ENCODE measurements around the gene SEL1L3. TPM values are rescaled to one million over a fixed set of nuclear protein-coding genes. Genes with fewer than 3 reads are reported as not detected.

SEL1L3 gene
- total RNA-seq, 1 donor from 2014 or later: 70.5 TPM

GRCh38 chr4:25795566-25796454 is 67.0 kb downstream of the SEL1L3 start:
- intact Hi-C loops (cut with DNase I): no loop called here
- Histone ChIP-seq H3K36me3 (peaks cover 54% of the 10 kb centered on the region), H3K4me1 (no peaks in the 10 kb centered on the region), H3K9me3 (no peaks in the 10 kb centered on the region), H3K27ac (no peak overlapping the region), H3K27me3 (ENCODE audit: low read depth) (no peaks in the 10 kb centered on the region), H3K4me3 (no peak overlapping the region)
- DNase-seq (no peak), ATAC-seq (no peak)
- TF ChIP-seq, protein P1, sequence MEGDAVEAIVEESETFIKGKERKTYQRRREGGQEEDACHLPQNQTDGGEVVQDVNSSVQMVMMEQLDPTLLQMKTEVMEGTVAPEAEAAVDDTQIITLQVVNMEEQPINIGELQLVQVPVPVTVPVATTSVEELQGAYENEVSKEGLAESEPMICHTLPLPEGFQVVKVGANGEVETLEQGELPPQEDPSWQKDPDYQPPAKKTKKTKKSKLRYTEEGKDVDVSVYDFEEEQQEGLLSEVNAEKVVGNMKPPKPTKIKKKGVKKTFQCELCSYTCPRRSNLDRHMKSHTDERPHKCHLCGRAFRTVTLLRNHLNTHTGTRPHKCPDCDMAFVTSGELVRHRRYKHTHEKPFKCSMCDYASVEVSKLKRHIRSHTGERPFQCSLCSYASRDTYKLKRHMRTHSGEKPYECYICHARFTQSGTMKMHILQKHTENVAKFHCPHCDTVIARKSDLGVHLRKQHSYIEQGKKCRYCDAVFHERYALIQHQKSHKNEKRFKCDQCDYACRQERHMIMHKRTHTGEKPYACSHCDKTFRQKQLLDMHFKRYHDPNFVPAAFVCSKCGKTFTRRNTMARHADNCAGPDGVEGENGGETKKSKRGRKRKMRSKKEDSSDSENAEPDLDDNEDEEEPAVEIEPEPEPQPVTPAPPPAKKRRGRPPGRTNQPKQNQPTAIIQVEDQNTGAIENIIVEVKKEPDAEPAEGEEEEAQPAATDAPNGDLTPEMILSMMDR (IDR thresholded peaks at IDR 0.05): no peak

DNA sequence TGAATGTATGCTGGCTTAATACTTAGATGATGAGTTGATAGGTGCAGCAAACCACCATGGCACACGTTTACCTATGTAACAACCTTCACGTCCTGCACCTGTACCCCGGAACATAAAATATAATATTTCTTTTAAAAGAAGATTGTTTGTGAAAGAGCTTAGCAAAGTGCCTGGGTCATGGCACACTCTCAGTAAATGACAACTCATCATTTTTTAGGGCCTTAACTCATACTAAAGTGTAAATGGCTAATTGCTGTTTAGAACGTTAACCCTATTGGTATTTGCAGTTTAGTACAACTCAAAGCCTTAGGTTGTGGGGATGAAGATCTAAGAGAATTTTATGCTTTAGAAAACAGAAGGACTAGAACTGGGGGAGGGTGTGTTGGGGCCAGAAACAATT is 67.7 kb downstream of the SEL1L3 start:
- intact Hi-C loops (cut with DNase I): no loop called here
- ATAC-seq (no peak), DNase-seq (no peak)
- H3K4me3 ChIP-seq: no peak overlapping the region
- H3K9me3 ChIP-seq: no peaks in the 10 kb centered on the region
- H3K27me3 ChIP-seq (ENCODE audit: low read depth): no peaks in the 10 kb centered on the region
- H3K36me3 ChIP-seq: peaks cover 54% of the 10 kb centered on the region
- H3K27ac ChIP-seq: no peak overlapping the region
- TF ChIP-seq, protein P1 (IDR thresholded peaks at IDR 0.05): no peak
- H3K4me1 ChIP-seq: no peaks in the 10 kb centered on the region

DNA sequence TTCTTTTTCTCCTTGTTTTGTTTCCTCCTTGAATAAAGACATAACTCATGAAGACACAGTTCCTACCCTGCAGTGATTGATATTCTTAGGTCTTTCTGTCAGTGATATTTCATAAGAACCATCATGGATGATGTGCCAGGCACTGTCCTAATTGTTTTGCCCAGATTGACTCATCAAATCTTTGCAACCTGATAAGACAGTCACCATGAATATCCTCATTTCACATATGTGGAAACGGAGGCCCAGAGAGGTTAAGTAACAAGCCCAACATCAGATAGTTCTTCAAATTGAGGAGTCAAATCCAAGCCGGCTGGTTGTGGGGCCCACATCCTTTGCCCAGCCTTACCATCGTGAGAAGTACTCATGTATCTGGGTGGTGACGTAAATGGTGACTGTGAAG is 69.9 kb downstream of the SEL1L3 start:
- intact Hi-C loops (cut with DNase I): no loop called here
- Histone ChIP-seq H3K36me3 (peaks cover 42% of the 10 kb centered on the region), H3K27me3 (ENCODE audit: low read depth) (no peaks in the 10 kb centered on the region), H3K27ac (no peak overlapping the region), H3K9me3 (no peaks in the 10 kb centered on the region), H3K4me3 (no peak overlapping the region), H3K4me1 (no peaks in the 10 kb centered on the region)
- DNase-seq (no peak), ATAC-seq (no peak)
- TF ChIP-seq, protein P1 (IDR thresholded peaks at IDR 0.05): no peak

GRCh38 chr4:25792200-25792791 is 70.5 kb downstream of the SEL1L3 start:
- no peaks in the 10 kb centered on the region for H3K27me3 ChIP-seq (ENCODE audit: low read depth)
- DNase-seq: no peak
- H3K4me1 ChIP-seq: no peaks in the 10 kb centered on the region
- ATAC-seq: peak; percentile 62 to 76
- intact Hi-C loops (cut with DNase I): no loop called here
- TF ChIP-seq, protein P1 (IDR thresholded peaks at IDR 0.05): peak; percentile 50
- peaks cover 43% of the 10 kb centered on the region for H3K36me3 ChIP-seq
- no peaks in the 10 kb centered on the region for H3K9me3 ChIP-seq
- H3K4me3 ChIP-seq: no peak overlapping the region
- H3K27ac ChIP-seq: no peak overlapping the region

DNA sequence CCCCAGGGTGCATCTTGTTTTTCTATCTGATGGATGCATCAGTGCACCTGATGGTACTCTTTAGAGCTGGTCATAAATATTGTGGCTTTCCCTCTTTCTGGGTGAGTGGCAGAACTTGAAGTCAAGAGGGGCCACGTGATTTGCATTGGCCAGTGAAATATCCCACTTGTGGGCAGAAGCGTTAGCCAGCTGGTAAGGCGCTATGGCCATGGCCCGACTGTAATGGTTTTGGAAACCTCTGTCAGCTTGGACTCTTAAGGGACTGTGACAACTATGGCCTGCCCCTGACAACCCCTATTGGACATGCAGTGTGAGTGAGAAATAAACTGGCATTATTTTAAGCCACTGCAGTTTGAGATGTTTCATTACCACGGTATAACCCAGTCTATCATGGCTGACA is 72.8 kb downstream of the SEL1L3 start:
- no peak for DNase-seq
- intact Hi-C loops (cut with DNase I): no loop called here
- H3K4me3 ChIP-seq: no peak overlapping the region
- TF ChIP-seq, protein P1 (IDR thresholded peaks at IDR 0.05): no peak
- H3K27ac ChIP-seq: no peak overlapping the region
- H3K27me3 ChIP-seq (ENCODE audit: low read depth): no peaks in the 10 kb centered on the region
- no peaks in the 10 kb centered on the region for H3K4me1 ChIP-seq
- peaks cover 46% of the 10 kb centered on the region for H3K36me3 ChIP-seq
- no peaks in the 10 kb centered on the region for H3K9me3 ChIP-seq
- no peak for ATAC-seq

All from lower lobe of right lung (tissue), 2 donors.